ENCODE data around the gene MCF2L. TPM values are rescaled to one million over a fixed set of nuclear protein-coding genes. Genes with fewer than 3 reads are reported as not detected.

MCF2L gene
- total RNA-seq, 2 experiments from 2014 or later: 2.8 to 16.4 TPM

GRCh38 chr13:113088691-113089020 is 119.6 kb downstream of the MCF2L start:
- Histone ChIP-seq H3K4me3 (ENCODE audit: low read depth, low read length, poor library complexity, severe bottlenecking) (no peak overlapping the region), H3K4me1 (ENCODE audit: insufficient read depth, low read length, poor library complexity, severe bottlenecking) (no peaks in the 10 kb centered on the region), H3K27ac (ENCODE audit: low read depth, low read length, poor library complexity, severe bottlenecking) (no peak overlapping the region), H3K9me2 (ENCODE audit: insufficient read depth, low read length) (no peaks in the 10 kb centered on the region), H2AFZ (ENCODE audit: low read length) (no peak overlapping the region), H3K4me2 (ENCODE audit: low read length) (no peak overlapping the region), H3K9me3 (ENCODE audit: low read length) (no peaks in the 10 kb centered on the region), H3K79me2 (ENCODE audit: insufficient read depth, low read depth, low read length) (no peaks in the 10 kb centered on the region), H3K36me3 (ENCODE audit: insufficient read depth, low read length) (no peaks in the 10 kb centered on the region), H4K20me1 (ENCODE audit: insufficient read depth, low read length) (no peaks in the 10 kb centered on the region)
- intact Hi-C loops (cut with micrococcal nuclease; ENCODE audit: unreplicated experiment): no loop called here
- TF ChIP-seq, protein P1, sequence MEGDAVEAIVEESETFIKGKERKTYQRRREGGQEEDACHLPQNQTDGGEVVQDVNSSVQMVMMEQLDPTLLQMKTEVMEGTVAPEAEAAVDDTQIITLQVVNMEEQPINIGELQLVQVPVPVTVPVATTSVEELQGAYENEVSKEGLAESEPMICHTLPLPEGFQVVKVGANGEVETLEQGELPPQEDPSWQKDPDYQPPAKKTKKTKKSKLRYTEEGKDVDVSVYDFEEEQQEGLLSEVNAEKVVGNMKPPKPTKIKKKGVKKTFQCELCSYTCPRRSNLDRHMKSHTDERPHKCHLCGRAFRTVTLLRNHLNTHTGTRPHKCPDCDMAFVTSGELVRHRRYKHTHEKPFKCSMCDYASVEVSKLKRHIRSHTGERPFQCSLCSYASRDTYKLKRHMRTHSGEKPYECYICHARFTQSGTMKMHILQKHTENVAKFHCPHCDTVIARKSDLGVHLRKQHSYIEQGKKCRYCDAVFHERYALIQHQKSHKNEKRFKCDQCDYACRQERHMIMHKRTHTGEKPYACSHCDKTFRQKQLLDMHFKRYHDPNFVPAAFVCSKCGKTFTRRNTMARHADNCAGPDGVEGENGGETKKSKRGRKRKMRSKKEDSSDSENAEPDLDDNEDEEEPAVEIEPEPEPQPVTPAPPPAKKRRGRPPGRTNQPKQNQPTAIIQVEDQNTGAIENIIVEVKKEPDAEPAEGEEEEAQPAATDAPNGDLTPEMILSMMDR (conservative IDR thresholded peaks at IDR 0.05; ENCODE audit: low read length): no peak
- TF ChIP-seq EZH2phosphoT487 (IDR thresholded peaks at IDR 0.05; ENCODE audit: borderline replicate concordance, low read depth, low read length): no peak
- DNase-seq (ENCODE audit: low spot score): no peak
- ChIA-PET POLR2A (no interaction called here), CTCF (ENCODE audit: unreplicated experiment) (no interaction called here)
- no TSS peak for BruUV-seq (replicated peaks)

GRCh38 chr13:113089693-113090414 is 120.8 kb downstream of the MCF2L start:
- Histone ChIP-seq H2AFZ (ENCODE audit: low read length) (no peak overlapping the region), H3K36me3 (ENCODE audit: insufficient read depth, low read length) (no peaks in the 10 kb centered on the region), H4K20me1 (ENCODE audit: insufficient read depth, low read length) (no peaks in the 10 kb centered on the region), H3K4me2 (ENCODE audit: low read length) (no peak overlapping the region), H3K9me2 (ENCODE audit: insufficient read depth, low read length) (no peaks in the 10 kb centered on the region), H3K9me3 (ENCODE audit: low read length) (no peaks in the 10 kb centered on the region), H3K4me1 (ENCODE audit: insufficient read depth, low read length, poor library complexity, severe bottlenecking) (no peaks in the 10 kb centered on the region), H3K4me3 (ENCODE audit: low read depth, low read length, poor library complexity, severe bottlenecking) (no peak overlapping the region), H3K79me2 (ENCODE audit: insufficient read depth, low read depth, low read length) (no peaks in the 10 kb centered on the region), H3K27ac (ENCODE audit: low read depth, low read length, poor library complexity, severe bottlenecking) (no peak overlapping the region)
- CTCF ChIA-PET (ENCODE audit: unreplicated experiment): no interaction called here
- POLR2A ChIA-PET: no interaction called here
- intact Hi-C loops (cut with micrococcal nuclease; ENCODE audit: unreplicated experiment): no loop called here
- no peak for DNase-seq (ENCODE audit: low spot score)
- BruUV-seq (replicated peaks): no TSS peak
- TF ChIP-seq, protein P1 (conservative IDR thresholded peaks at IDR 0.05; ENCODE audit: low read length): no peak
- TF ChIP-seq EZH2phosphoT487 (IDR thresholded peaks at IDR 0.05; ENCODE audit: borderline replicate concordance, low read depth, low read length): no peak

- intact Hi-C loops (cut with micrococcal nuclease; ENCODE audit: unreplicated experiment): no loop called here
- no peaks in the 10 kb centered on the region for H3K9me3 ChIP-seq (ENCODE audit: low read length)
- H3K27ac ChIP-seq (ENCODE audit: low read depth, low read length, poor library complexity, severe bottlenecking): no peak overlapping the region
- no peaks in the 10 kb centered on the region for H3K9me2 ChIP-seq (ENCODE audit: insufficient read depth, low read length)
- no peak overlapping the region for H3K4me3 ChIP-seq (ENCODE audit: low read depth, low read length, poor library complexity, severe bottlenecking)
- no peaks in the 10 kb centered on the region for H3K36me3 ChIP-seq (ENCODE audit: insufficient read depth, low read length)
- TF ChIP-seq, protein P1 (conservative IDR thresholded peaks at IDR 0.05; ENCODE audit: low read length): no peak
- TF ChIP-seq EZH2phosphoT487 (IDR thresholded peaks at IDR 0.05; ENCODE audit: borderline replicate concordance, low read depth, low read length): no peak
- ChIA-PET POLR2A (no interaction called here), CTCF (ENCODE audit: unreplicated experiment) (no interaction called here)
- DNase-seq (ENCODE audit: low spot score): no peak
- H2AFZ ChIP-seq (ENCODE audit: low read length): no peak overlapping the region
- no TSS peak for BruUV-seq (replicated peaks)
- no peaks in the 10 kb centered on the region for H3K79me2 ChIP-seq (ENCODE audit: insufficient read depth, low read depth, low read length)
- H3K4me2 ChIP-seq (ENCODE audit: low read length): no peak overlapping the region
- H4K20me1 ChIP-seq (ENCODE audit: insufficient read depth, low read length): no peaks in the 10 kb centered on the region
- H3K4me1 ChIP-seq (ENCODE audit: insufficient read depth, low read length, poor library complexity, severe bottlenecking): no peaks in the 10 kb centered on the region
Measured at GRCh38 chr13:113090415-113090770, 121.4 kb downstream of the MCF2L start.

All from OCI-LY7 (cell line).